Activated T-cell treated with anti-CD3 and anti-CD28 coated beads for 4 hours (primary cell): ENCODE data around the gene ITSN1.

ENCODE experiments used
- DNase-seq: peaks from one replicate; pipeline ENCODE4 v3.0.0-alpha.2; 2020

ITSN1 gene

DNA sequence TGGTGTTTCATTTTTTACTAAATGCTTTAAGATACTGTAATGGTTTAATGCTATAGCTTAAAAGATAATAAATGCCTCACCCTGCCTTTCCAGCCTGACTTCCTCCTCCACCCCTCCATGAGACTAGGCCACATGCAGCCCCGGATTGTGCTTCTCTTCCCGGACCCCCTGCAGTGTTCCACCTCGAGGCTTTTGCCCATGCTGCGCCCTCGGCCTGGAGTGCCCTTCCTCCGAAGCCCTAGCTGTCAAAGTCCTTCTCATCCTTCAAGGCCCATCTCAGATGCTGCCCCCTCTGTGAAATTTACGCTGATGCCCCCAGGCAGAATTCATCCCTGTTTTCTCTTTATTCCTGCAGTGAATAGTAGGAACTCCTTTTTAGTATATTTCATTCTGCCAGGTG, 174.8 kb downstream of the ITSN1 start:
- DNase-seq = no peak

DNA sequence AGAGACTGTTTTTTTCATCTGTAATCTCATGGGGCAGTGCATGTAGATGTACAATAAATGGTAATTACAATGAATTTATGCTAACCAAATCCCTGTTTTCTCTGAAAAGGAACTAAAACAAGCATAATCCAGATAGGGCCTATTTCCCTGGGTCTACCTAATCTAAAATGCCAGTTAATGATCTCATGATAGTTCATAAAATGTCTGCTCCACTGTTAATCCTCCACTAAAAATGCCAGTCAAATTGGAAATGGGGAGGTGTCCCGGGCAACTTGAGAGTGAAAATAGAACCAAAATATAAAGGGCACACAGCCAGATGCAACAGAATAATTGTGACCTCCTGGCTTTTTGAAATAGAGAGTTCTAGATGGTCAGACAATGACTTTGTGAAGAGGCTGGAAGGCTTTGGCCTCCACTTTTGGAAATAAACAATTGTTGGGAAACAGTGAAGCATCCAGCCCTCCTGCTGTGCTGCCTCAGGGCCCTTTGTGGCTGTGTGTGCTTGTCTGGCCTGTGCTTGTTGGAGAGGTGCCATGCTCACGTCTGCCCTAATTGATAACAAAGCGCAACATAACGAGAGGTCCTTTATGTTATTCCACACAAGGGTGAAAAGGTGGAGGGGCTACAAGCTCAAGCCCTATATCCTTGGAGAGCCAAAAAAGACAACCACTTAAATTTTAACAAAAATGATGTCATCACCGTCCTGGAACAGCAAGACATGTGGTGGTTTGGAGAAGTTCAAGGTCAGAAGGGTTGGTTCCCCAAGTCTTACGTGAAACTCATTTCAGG, 175.6 kb downstream of the ITSN1 start:
- DNase-seq = no peak

DNA sequence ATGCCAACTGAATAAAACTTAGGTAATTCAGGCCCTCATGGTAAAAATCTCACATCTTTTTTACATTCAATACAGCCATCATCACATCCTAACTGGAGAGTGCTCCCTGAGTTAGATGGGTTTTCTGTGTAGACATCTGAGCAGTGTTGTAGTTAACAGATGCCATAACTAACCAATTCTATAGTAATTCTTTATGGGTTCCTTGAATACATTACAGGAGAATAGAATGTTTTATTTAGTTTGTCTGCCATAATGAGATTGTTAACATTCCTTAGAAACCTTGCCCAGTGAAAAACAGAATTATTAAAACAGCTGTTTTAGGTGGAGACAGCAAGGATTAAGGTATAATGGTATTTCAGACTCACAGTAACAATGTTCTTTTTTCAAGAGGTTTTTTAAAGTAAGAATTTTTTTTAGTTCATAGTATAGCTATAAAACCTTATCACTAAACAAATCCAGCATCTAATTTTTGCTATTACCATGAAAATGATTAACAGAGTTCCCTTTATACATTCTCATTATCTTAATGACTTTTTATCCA, 178.0 kb downstream of the ITSN1 start:
- DNase-seq = no peak

DNA sequence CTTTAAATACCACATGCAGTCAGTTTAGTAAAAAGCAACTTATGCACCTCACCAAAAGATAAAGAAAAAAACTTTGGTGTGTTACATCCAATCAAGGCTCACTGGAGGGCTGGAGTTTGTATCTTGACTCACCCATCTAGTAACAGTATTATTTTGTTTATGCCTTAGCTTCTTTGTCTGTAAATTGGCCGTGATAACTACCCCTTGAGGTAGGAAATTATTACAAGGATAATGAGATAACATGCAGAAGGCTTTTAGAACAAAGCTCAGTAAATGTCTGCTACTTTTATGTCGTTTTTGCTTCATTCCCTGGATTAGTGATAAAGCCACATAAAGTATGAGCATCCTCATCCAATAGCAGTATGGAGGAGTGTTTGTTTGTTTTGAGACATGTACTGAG, 178.5 kb downstream of the ITSN1 start:
- DNase-seq = no peak

- DNase-seq = no peak
Measured at GRCh38 chr21:33821503-33822322, 179.4 kb downstream of the ITSN1 start.

GRCh38 chr21:33824156-33824941, 182.0 kb downstream of the ITSN1 start:
- DNase-seq = no peak

- DNase-seq = no peak
Measured at GRCh38 chr21:33825419-33825818, 183.1 kb downstream of the ITSN1 start.

GRCh38 chr21:33825915-33826314, 183.6 kb downstream of the ITSN1 start:
- DNase-seq = no peak

DNA sequence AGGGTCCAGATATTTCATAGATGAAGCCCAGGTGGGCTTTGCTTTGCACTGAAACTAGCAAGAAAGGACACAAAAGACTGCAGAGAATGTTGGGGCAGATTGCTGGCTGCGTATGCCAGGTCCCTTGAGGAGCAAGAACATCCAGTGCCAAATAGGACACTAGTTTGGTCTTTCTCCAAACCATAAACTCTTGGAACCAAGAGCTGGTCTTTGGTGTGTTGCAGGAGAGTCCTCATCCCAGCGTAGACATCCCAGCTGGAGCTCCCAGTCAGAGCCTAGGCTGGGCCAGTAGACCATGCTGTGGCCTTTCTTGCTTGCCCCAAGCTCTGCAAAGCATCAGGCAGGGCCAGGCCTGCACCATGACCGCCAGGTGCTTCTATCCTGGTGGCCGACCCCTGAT, 185.8 kb downstream of the ITSN1 start:
- no peak for DNase-seq

GRCh38 chr21:33828577-33828976, 186.3 kb downstream of the ITSN1 start:
- DNase-seq = no peak

GRCh38 chr21:33829844-33830243, 187.5 kb downstream of the ITSN1 start:
- no peak for DNase-seq

- DNase-seq = no peak
Measured at GRCh38 chr21:33831962-33832659, 189.8 kb downstream of the ITSN1 start.

DNA sequence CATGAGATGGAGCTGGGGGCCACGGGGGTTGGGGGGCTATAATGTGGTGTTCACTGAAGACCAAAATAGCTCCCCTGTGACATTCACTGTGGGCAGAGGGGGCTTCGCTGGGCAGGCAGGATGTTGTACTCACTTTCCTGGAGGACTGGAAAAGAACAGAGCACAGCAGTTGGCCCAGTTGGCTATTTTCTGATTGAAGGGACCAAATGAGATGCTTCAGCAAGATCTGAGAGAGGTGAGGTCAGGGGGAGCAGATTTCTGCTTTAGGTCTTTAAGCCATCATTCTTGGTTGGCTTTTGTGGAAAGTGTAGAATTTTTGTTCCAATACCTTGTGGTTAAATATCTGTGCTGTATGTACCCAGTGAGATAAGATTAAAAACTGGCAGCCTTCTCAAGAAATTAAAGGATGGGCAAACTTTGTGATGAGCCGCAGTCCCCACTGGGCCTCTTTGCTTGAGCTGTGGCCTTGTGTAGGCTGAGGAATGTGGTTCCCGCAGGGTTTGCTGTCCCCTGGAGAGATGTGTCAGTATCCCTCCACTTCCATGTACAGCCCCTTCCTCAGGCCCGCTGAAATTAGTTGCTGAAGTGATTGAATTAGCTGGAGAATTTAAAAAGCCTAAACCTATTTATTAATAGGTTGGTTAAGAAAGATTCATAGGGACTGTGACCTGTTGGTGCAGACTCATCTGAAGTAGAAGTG, 192.7 kb downstream of the ITSN1 start:
- DNase-seq = no peak

DNA sequence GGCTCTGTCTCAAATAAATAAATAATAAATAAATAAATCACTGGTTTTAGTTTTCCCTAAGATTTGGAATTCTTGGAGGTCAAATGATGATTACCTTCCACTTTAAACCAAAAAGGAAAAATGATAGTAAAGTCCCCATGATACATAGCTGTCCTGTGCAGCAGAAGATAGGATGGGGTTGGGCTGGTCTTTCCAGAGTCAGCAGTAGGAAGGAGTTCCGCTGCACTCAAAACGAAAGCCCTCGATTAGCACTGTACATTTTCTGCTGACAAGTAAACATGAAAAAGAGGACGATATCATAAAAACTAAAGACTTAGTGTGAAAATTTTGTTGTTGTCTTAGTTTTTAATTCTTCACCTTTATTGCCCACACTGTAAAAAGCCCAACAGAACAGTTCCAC, 193.6 kb downstream of the ITSN1 start:
- DNase-seq = no peak

- DNase-seq = no peak
Measured at GRCh38 chr21:33836408-33836807, 194.1 kb downstream of the ITSN1 start.

- DNase-seq = no peak
Measured at GRCh38 chr21:33839167-33839716, 196.9 kb downstream of the ITSN1 start.

DNA sequence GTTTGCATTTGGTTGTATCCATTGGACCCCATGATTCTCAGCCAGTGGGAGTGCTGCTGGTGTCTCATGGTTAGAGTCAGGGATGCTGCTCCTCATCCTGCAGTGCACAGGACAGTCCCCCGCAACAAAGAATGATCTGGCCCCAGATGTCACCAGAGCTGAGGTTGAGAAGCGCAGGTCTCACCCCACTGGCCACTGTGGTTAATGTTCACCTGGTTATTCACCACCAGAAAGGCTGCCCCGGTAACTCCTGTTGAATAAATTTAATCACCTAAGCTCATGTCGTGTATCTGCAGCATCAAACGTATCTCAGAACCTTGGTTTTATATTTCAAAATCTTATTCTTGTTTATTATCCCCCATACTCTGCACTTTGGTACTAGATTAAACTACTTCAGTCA, 197.5 kb downstream of the ITSN1 start:
- DNase-seq = no peak

- no peak for DNase-seq
Measured at GRCh38 chr21:33840771-33841170, 198.5 kb downstream of the ITSN1 start.

- no peak for DNase-seq
Measured at GRCh38 chr21:33841561-33841960, 199.3 kb downstream of the ITSN1 start.

DNA sequence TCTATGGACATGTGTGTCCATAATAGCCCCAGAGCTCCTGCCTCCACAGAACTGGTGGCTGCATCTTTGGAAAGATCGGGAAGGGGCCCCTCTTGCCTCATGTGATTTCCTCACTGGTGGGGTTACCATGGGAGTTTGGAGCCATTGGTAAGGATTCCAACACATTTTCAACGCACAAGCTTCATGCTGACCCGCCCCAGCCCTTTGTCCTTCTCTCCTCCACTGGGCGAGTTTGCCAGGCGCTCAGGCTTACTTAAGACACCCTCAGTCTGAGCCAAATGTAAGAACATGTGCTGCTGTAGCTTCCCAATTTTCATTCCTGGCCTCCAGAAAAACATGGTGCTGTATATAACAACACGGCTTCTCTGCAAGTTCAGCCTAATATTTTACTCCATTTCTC, 200.9 kb downstream of the ITSN1 start:
- no peak for DNase-seq

GRCh38 chr21:33844104-33844889, 202.0 kb downstream of the ITSN1 start:
- no peak for DNase-seq
